Activated CD4-positive, alpha-beta T cell treated with anti-CD3 and anti-CD28 coated beads, Interleukin-2, amount 50 U/mL, for 1 hour (primary cell): ENCODE data around the gene GNAI3.

Experiments
- DNase-seq: peaks from one replicate; pipeline ENCODE4 v3.0.0-alpha.2; 2020

The GNAI3 gene

GRCh38 chr1:109527098-109527811 is 21.2 kb upstream of the GNAI3 start:
- DNase-seq: no peak

- no peak for DNase-seq
These were observed 20.3 kb upstream of the GNAI3 start for GRCh38 chr1:109527846-109528695.

- DNase-seq: no peak
These were observed 19.7 kb upstream of the GNAI3 start for GRCh38 chr1:109528712-109529111.

GRCh38 chr1:109529881-109530456 is 18.4 kb upstream of the GNAI3 start:
- no peak for DNase-seq

GRCh38 chr1:109530457-109531087 is 17.8 kb upstream of the GNAI3 start:
- no peak for DNase-seq

GRCh38 chr1:109531380-109531779 is 17.0 kb upstream of the GNAI3 start:
- DNase-seq: no peak

- no peak for DNase-seq
These were observed 16.5 kb upstream of the GNAI3 start for GRCh38 chr1:109531826-109532364.

GRCh38 chr1:109532365-109533136 is 15.9 kb upstream of the GNAI3 start:
- DNase-seq: peak; percentile 92

GRCh38 chr1:109534307-109534858 is 14.0 kb upstream of the GNAI3 start:
- no peak for DNase-seq

- DNase-seq: no peak
These were observed 12.9 kb upstream of the GNAI3 start for GRCh38 chr1:109535481-109535880.

- no peak for DNase-seq
These were observed 12.4 kb upstream of the GNAI3 start for GRCh38 chr1:109535971-109536491.

- no peak for DNase-seq
These were observed 10.8 kb upstream of the GNAI3 start for GRCh38 chr1:109537450-109538178.

GRCh38 chr1:109538827-109539555 is 9.4 kb upstream of the GNAI3 start:
- no peak for DNase-seq

GRCh38 chr1:109539676-109540075 is 8.7 kb upstream of the GNAI3 start, which contains the start of gene GPR61:
GPR61 (plus strand) TSS chr1:109539872; CDS start chr1:109543023, 3,151 bp downstream.
- DNase-seq: no peak

GRCh38 chr1:109541102-109541501 is 7.3 kb upstream of the GNAI3 start:
- no peak for DNase-seq

GRCh38 chr1:109542657-109543056 is 5.8 kb upstream of the GNAI3 start:
- no peak for DNase-seq

GRCh38 chr1:109543283-109543987 is 5.0 kb upstream of the GNAI3 start:
- no peak for DNase-seq

GRCh38 chr1:109543988-109544735 is 4.3 kb upstream of the GNAI3 start:
- DNase-seq: no peak
